CD4-positive, alpha-beta T cell treated with Interleukin-12 subunit alpha and Interleukin-12 subunit beta, for 1 hour (primary cell): ENCODE measurements around the gene ZMYND11.
"Not testable (repeated sequence)": the region's sequence is repeated elsewhere in the genome, so short reads cannot be mapped to it uniquely, and the experiment has no call there.

ENCODE experiments used
- DNase-seq: peaks from one replicate; pipeline ENCODE4 v3.0.0-alpha.2; 2020

ZMYND11 gene

GRCh38 chr10:260819-261429, 125.7 kb downstream of the ZMYND11 start:
- DNase-seq, result no peak

- DNase-seq, result not testable (repeated sequence)
Observed at GRCh38 chr10:264160-265073, 129.2 kb downstream of the ZMYND11 start.

GRCh38 chr10:265074-265440, 129.8 kb downstream of the ZMYND11 start:
- not testable (repeated sequence) for DNase-seq

GRCh38 chr10:265816-266588, 130.7 kb downstream of the ZMYND11 start:
- not testable (repeated sequence) for DNase-seq

- DNase-seq, result no peak
Observed at GRCh38 chr10:266974-267425, 131.7 kb downstream of the ZMYND11 start.

- no peak for DNase-seq
Observed at GRCh38 chr10:267705-268104, 132.4 kb downstream of the ZMYND11 start.

- DNase-seq, result no peak
Observed at GRCh38 chr10:269440-270074, 134.3 kb downstream of the ZMYND11 start.

- DNase-seq, result no peak
Observed at GRCh38 chr10:271201-271600, 135.9 kb downstream of the ZMYND11 start.

GRCh38 chr10:271722-272121, 136.5 kb downstream of the ZMYND11 start:
- no peak for DNase-seq

- no peak for DNase-seq
Observed at GRCh38 chr10:273088-273487, 137.8 kb downstream of the ZMYND11 start.

- DNase-seq, result no peak
Observed at GRCh38 chr10:274866-275265, 139.6 kb downstream of the ZMYND11 start.

- no peak for DNase-seq
Observed at GRCh38 chr10:275680-276079, 140.4 kb downstream of the ZMYND11 start.

GRCh38 chr10:277963-278362, 142.7 kb downstream of the ZMYND11 start:
- DNase-seq, result no peak

- DNase-seq, result no peak
Observed at GRCh38 chr10:278707-279106, 143.5 kb downstream of the ZMYND11 start.

GRCh38 chr10:279232-279631, 144.0 kb downstream of the ZMYND11 start:
- DNase-seq, result no peak

GRCh38 chr10:279655-280054, 144.4 kb downstream of the ZMYND11 start:
- no peak for DNase-seq

- DNase-seq, result no peak
Observed at GRCh38 chr10:282294-283139, 147.3 kb downstream of the ZMYND11 start.

- DNase-seq, result no peak
Observed at GRCh38 chr10:283140-283479, 147.9 kb downstream of the ZMYND11 start.

GRCh38 chr10:283916-284356, 148.7 kb downstream of the ZMYND11 start:
- peak; percentile 4 for DNase-seq

- DNase-seq, result no peak
Observed at GRCh38 chr10:285216-285615, 150.0 kb downstream of the ZMYND11 start.

GRCh38 chr10:287026-287709, 151.9 kb downstream of the ZMYND11 start:
- no peak for DNase-seq
